GM18907 (cell line): ENCODE results near the gene MRPL12.
A peak's percentile ranks its signal among the peaks of the same experiment; 100 is the strongest.

Experiments
- ATAC-seq: cut with Tn5 transposase; IDR thresholded peaks from one replicate; pipeline ENCODE4 v1.9.1; 2021; ENCODE audit warnings: mild to moderate bottlenecking, moderate library complexity; ENCODE audit not compliant: unreplicated experiment

The MRPL12 gene

GRCh38 chr17:81700353-81701287, 2.5 kb upstream of the MRPL12 start:
- ATAC-seq = no peak

DNA sequence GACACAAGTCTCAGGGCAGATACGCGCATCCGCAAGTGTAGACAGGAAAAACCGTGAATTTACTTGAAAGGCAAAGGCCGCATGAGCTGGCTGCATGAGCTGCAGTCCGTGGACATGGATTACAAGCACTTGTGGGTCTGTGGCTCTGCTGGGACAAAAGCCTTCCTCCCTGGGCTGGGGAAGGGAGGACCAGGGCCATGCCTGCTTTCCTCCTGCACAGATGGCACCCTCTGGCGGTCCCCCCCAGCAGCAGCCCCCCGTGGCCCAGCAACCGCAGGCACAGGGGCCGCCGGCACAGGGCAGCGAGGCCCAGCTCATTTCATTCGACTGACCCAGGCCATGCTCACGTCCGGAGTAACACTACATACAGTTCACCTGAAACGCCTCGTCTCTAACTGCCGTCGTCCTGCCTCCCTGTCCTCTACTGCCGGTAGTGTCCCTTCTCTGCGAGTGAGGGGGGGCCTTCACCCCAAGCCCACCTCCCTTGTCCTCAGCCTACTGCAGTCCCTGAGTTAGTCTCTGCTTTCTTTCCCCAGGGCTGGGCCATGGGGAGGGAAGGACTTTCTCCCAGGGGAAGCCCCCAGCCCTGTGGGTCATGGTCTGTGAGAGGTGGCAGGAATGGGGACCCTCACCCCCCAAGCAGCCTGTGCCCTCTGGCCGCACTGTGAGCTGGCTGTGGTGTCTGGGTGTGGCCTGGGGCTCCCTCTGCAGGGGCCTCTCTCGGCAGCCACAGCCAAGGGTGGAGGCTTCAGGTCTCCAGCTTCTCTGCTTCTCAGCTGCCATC, 1.7 kb upstream of the MRPL12 start:
- no peak for ATAC-seq

DNA sequence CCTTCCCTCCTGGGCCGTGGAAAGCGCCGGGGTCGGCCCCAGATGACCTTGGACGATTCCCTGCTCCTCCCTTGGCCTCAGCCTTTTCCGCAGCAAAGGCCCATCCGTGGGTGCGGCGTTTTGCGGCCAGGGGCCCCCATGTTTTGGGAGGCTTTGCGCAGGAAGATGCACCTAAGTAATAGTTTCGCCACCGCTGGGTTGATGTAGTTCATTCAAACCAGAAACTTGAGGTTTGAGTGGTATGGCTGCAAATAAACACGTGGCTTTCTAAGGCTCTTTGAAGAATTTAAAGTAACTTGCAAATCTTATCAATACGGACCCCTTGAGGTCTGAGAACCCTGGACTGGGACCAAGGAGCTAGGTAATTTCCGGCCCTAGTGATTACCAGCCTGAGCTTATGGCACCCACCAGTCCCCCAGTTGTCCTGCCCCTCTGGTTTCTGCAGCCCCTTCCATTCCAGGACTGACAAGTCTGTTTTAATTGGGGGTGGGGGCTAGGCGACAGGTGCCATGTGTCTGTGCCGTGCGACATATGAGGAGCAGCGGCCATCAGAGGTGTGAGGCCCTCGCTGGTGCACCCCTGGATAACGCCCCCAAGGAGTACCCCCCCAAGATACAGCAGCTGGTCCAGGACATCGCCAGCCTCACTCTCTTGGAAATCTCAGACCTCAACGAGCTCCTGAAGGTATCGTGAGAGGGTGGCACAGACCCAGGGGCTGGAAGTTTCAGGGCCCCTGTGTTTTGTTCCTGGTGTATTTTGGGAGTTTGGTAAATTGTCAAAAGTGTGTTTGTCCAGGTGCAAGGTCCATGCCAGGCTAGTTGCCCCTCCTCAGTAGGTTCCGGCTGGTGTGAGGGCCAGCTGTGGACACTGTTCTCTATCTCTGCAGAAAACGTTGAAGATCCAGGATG, 834 bp downstream of the MRPL12 start:
- peak; percentile 2 for ATAC-seq

- no peak for ATAC-seq
Observed at GRCh38 chr17:81705518-81706231, 2.5 kb downstream of the MRPL12 start.

DNA sequence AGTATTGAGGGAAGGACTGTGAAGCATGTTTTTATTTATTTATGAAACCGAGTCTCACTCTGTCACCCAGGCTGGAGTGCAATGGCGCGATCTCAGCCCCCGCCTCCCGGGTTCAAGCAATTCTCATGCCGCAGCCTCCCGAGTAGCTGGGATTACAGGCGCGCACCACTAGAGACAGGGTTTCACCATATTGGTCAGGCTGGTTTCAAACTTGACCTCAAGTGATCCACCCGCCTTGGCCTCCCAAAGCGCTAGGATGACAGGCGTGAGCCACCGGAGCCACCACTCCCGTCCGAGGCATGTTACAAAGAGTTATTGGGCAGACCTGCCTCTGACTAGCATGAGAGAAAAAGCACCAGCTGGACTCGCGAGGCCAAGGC, 3.1 kb downstream of the MRPL12 start:
- no peak for ATAC-seq

DNA sequence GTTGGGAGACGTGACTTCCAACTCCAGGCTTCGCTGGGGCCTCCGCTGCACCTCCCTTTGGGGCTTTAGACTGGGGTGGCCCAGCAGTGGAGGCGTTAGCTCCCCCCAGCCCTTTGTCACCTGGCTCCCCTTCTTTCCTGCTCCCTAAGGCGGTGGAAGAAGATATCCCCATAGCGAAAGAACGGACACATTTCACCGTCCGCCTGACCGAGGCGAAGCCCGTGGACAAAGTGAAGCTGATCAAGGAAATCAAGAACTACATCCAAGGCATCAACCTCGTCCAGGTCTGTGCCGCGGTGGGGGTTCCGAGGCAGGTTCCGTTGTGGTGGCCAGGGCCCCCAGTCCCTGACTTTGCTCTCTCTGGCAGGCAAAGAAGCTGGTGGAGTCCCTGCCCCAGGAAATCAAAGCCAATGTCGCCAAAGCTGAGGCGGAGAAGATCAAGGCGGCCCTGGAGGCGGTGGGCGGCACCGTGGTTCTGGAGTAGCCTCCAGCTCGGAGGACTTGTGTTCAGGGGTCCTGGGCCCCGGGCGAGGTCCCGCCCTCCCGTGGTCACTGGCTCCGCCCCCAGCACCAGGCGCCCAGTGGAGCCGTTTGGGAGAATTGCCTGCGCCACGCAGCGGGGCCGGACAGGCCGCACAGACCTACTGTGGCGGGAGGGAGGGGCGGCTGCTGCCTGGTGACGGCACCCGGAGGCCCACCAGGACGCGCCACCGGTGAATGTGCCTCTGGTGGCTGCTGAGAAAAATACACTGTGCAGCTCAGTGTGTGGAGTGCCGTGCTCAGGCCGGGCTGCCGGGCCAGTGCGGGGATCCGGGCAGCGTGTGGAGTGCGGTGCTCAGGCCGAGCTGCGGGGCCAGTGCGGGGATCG, 3.8 kb downstream of the MRPL12 start:
- no peak for ATAC-seq

- no peak for ATAC-seq
Observed at GRCh38 chr17:81707725-81708646, 4.8 kb downstream of the MRPL12 start.

DNA sequence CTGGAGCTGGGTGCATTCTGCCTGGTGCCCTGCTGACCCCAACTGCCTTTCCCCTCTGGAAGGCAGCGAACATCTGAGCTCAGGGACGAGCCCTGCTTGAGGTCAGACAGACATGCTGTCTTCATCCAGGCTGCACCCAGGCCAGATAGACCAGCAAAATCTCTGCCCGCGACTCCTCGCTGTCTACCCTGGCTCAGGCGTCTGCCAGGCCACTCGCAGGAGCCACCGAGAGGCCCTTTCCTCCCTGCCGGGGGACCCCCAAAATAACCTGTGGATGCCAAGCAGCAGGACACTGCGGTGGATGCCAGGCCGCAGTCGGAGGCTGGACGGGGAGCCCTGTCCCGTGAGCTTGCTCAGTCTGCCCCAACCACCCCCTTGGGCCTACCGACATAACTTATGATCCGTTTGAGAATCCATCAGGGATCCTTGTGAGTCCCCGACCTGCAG, 5.6 kb downstream of the MRPL12 start:
- ATAC-seq = no peak

DNA sequence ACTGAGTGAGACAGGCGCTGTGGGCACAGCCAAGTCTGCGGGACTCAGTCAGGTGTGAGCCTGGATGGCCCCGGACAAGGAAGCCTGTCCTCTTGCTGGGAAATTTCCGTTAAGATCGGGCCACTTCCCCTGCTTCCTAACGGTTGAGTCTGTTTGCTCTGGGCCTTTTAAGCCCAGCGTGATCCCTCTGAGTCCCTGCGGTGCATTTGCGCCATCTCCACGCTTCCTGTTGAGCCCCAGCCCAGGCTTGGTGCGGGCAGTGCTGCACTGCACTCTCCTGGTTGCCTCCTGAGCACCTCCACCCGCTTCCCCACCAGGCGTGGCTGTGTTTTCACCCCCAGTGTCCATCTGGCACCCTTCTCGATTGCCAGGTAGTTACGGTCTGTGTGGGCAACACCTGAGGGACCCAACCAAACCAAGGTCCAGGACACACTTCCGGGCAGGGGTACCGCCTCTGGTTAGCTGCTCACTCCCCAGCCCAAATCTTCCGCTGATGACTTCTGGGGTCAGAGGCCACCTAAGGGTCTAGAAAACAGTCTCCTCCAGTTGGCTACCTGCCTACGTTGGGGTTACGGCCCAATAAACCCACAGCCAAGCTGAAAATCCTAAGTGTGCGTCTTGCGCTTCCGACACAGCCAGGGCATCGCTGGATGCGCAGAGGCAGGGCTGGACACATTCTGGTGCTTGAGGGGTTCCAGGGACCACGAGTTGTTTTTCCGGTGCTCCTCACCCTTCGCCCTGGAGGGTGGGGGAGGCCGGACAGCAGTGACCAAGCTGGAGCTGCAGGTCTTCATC, 7.5 kb downstream of the MRPL12 start:
- ATAC-seq = no peak

GRCh38 chr17:81711814-81712467, 8.8 kb downstream of the MRPL12 start, which contains the start of gene SLC25A10:
TSS of gene SLC25A10 (plus strand) at chr17:81712284. CDS start at chr17:81712427, 143 bp downstream.
- peak; percentile 51 for ATAC-seq

- peak; percentile 6 for ATAC-seq
Observed at GRCh38 chr17:81712468-81713003, 9.4 kb downstream of the MRPL12 start.

DNA sequence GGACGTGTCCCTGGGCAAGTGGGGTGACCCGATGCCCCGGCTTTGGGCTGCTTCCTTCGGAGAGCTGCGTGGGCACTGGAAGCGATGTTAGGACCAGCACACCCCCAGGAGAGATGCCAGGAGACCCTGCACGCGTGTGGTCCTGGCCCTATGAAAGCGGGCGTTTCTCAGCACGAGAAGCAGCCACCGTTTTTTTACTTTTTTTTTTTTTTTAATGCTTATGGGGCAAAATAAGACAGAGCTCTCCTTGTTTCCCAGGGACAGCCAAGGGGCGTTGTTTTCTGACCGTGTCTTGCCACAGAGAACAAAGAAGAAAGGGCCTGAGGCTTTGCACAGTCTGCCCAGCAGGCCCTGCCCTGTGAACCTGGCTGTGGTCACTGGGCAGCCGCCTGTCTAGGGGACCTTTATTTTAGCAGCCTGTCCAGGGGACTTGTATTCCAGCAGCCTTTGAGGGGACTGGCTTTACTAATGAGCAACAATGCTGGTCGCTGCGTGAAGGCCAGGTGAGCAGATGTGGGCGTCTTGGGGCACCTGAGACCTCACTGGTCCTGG, 9.9 kb downstream of the MRPL12 start:
- no peak for ATAC-seq

GRCh38 chr17:81713556-81714411, 10.6 kb downstream of the MRPL12 start:
- no peak for ATAC-seq

- no peak for ATAC-seq
Observed at GRCh38 chr17:81714412-81715106, 11.4 kb downstream of the MRPL12 start.
